Effector memory CD4-positive, alpha-beta T cell (primary cell): ENCODE measurements around the gene DIP2C.

Source experiments
- DNase-seq, 3 donors: peaks; one replicate each; pipeline ENCODE4 v3.0.0-alpha.2; 2020
- H3K27ac ChIP-seq: 2 replicates; pipeline ENCODE4 v1.7.0; 2013; ENCODE audit warnings: mild to moderate bottlenecking, low read length, moderate library complexity; ENCODE audit not compliant: insufficient read depth, poor library complexity, severe bottlenecking
- H3K27me3 ChIP-seq: replicated peaks from 2 replicates; pipeline ENCODE4 v1.7.0; 2013; ENCODE audit warnings: mild to moderate bottlenecking, low read length; ENCODE audit not compliant: insufficient read depth, control insufficient read depth, poor library complexity, severe bottlenecking
- H3K36me3 ChIP-seq: 2 replicates; pipeline ENCODE4 v1.7.0; 2013; ENCODE audit warnings: mild to moderate bottlenecking, low read length, moderate library complexity; ENCODE audit not compliant: control insufficient read depth, insufficient read depth
- H3K4me1 ChIP-seq: 2 replicates; pipeline ENCODE4 v1.7.0; 2013; ENCODE audit warnings: low read length, mild to moderate bottlenecking; ENCODE audit not compliant: control insufficient read depth, insufficient read depth, poor library complexity, severe bottlenecking
- H3K4me3 ChIP-seq: 2 replicates; pipeline ENCODE4 v1.7.0; 2013; ENCODE audit warnings: low read length, low read depth, mild to moderate bottlenecking; ENCODE audit not compliant: insufficient read depth, poor library complexity, severe bottlenecking
- H3K9me3 ChIP-seq: 2 replicates; pipeline ENCODE4 v1.7.0; 2013; ENCODE audit warnings: mild to moderate bottlenecking, low read length, moderate library complexity; ENCODE audit not compliant: control insufficient read depth
- total RNA-seq, 3 donors: gene quantifications; one replicate each; lab custom pipeline; 2026; lab: John Stamatoyannopoulos, UW

The DIP2C gene, protein sequence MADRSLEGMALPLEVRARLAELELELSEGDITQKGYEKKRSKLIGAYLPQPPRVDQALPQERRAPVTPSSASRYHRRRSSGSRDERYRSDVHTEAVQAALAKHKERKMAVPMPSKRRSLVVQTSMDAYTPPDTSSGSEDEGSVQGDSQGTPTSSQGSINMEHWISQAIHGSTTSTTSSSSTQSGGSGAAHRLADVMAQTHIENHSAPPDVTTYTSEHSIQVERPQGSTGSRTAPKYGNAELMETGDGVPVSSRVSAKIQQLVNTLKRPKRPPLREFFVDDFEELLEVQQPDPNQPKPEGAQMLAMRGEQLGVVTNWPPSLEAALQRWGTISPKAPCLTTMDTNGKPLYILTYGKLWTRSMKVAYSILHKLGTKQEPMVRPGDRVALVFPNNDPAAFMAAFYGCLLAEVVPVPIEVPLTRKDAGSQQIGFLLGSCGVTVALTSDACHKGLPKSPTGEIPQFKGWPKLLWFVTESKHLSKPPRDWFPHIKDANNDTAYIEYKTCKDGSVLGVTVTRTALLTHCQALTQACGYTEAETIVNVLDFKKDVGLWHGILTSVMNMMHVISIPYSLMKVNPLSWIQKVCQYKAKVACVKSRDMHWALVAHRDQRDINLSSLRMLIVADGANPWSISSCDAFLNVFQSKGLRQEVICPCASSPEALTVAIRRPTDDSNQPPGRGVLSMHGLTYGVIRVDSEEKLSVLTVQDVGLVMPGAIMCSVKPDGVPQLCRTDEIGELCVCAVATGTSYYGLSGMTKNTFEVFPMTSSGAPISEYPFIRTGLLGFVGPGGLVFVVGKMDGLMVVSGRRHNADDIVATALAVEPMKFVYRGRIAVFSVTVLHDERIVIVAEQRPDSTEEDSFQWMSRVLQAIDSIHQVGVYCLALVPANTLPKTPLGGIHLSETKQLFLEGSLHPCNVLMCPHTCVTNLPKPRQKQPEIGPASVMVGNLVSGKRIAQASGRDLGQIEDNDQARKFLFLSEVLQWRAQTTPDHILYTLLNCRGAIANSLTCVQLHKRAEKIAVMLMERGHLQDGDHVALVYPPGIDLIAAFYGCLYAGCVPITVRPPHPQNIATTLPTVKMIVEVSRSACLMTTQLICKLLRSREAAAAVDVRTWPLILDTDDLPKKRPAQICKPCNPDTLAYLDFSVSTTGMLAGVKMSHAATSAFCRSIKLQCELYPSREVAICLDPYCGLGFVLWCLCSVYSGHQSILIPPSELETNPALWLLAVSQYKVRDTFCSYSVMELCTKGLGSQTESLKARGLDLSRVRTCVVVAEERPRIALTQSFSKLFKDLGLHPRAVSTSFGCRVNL (N-terminal part only)
- 7.4 to 14.1 (median 9.4) reads per million in 3 donors for total RNA-seq

DNA sequence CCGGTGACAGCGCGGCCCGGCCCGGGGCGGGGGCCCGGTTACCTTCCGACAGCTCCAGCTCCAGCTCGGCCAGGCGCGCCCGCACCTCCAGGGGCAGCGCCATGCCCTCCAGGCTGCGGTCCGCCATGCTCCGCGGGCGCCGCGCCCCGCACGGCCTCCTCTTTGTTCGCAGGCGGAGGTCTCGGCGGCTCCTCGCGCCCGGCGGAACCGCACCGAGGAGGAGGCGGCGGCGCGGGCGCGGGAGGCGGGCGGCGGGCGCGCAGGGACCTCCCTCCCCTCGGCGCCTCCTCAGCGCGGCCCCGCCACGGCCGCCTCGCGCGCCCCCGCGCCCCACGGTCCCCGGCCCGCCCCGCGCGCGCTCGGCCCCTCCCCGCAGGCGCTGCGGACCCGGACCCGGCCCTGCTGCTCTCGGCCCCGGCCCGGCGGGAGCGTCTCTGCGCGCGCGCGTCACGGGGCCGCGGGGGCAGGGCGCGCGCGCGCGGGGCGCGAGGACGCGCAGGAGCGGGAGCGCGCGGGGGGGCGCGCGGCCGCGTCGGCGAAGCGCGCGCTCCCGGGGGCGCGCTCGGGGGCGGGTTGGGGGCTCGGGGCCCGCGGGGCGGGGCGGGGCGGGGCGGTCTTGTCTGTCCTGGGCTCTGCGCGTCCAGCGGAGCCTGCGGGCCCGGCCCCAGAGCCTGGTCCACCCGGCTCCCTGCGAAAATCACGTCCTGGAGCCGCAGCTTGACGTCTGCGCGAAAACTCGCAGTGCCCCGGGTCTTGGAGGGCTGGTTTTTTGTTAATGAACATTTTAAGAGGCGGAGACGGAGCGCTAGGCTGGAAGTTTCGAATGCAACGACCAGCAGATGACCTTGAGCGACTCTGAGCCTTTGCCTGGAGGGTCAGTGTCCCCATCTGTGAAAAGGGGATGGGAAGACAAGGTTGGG, at the start of gene DIP2C:
Gene DIP2C, minus strand, starts transcription at position 217 of the 920 bp plus-strand sequence. Its CDS starts 90 bp downstream, at position 127.
- H3K9me3 ChIP-seq = no peaks in the 10 kb centered on the region
- H3K4me3 ChIP-seq = no peak within 1 kb of the TSS
- H3K27ac ChIP-seq = no peak within 1 kb of the TSS
- no peaks in the 10 kb centered on the region for H3K4me1 ChIP-seq
- DNase-seq = no peak
- peaks cover 6% of the 10 kb centered on the region for H3K27me3 ChIP-seq
- no peaks in the 10 kb centered on the region for H3K36me3 ChIP-seq

- no peak for DNase-seq
- Histone ChIP-seq H3K4me1 (no peaks in the 10 kb centered on the region), H3K9me3 (no peaks in the 10 kb centered on the region), H3K27me3 (no peaks in the 10 kb centered on the region), H3K36me3 (no peaks in the 10 kb centered on the region), H3K4me3 (no peak overlapping the region), H3K27ac (no peak overlapping the region)
Measured at GRCh38 chr10:734481-734880, 45.0 kb upstream of the DIP2C start.

DNA sequence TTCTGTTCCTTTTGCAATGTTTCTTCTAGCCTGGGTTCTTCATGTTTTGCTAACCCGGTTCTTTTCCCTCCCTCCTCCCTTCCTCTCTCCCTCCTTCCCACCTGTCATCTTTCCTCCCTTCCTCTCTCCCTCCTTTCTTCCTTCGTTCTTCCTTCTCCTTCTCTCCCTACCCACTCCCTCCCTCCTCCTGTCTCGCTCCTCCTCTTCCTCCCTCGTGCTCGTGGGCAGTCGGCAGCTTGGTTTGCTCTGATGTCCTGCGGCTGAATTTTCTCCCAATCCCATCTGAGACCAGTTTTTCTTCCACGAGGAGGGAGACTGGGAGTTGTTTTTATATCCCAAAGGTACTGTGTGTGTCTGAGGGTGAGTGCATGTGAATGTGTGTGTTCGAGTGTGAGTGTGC, 43.6 kb upstream of the DIP2C start:
- no peak overlapping the region for H3K27ac ChIP-seq
- no peaks in the 10 kb centered on the region for H3K9me3 ChIP-seq
- DNase-seq = no peak
- no peak overlapping the region for H3K4me3 ChIP-seq
- H3K36me3 ChIP-seq = no peaks in the 10 kb centered on the region
- H3K4me1 ChIP-seq = no peaks in the 10 kb centered on the region
- H3K27me3 ChIP-seq = no peaks in the 10 kb centered on the region

GRCh38 chr10:729213-729612, 39.7 kb upstream of the DIP2C start:
- Histone ChIP-seq H3K27me3 (no peaks in the 10 kb centered on the region), H3K36me3 (no peaks in the 10 kb centered on the region), H3K9me3 (no peaks in the 10 kb centered on the region), H3K4me1 (no peaks in the 10 kb centered on the region), H3K27ac (no peak overlapping the region), H3K4me3 (no peak overlapping the region)
- DNase-seq = no peak

GRCh38 chr10:728603-729002, 39.1 kb upstream of the DIP2C start:
- Histone ChIP-seq H3K27me3 (no peaks in the 10 kb centered on the region), H3K9me3 (no peaks in the 10 kb centered on the region)

GRCh38 chr10:727162-727790, 37.8 kb upstream of the DIP2C start:
- no peak for DNase-seq
- Histone ChIP-seq H3K27me3 (no peaks in the 10 kb centered on the region), H3K9me3 (no peaks in the 10 kb centered on the region), H3K36me3 (no peaks in the 10 kb centered on the region), H3K27ac (no peak overlapping the region), H3K4me3 (no peak overlapping the region), H3K4me1 (no peaks in the 10 kb centered on the region)

More at GRCh38 chr10:728603-729002, 39.1 kb upstream of the DIP2C start:
- H3K4me1 ChIP-seq = no peaks in the 10 kb centered on the region
- no peak overlapping the region for H3K27ac ChIP-seq
- no peaks in the 10 kb centered on the region for H3K36me3 ChIP-seq
- DNase-seq = no peak
- H3K4me3 ChIP-seq = no peak overlapping the region

- Histone ChIP-seq H3K27me3 (no peaks in the 10 kb centered on the region), H3K27ac (no peak overlapping the region), H3K9me3 (no peaks in the 10 kb centered on the region), H3K4me1 (no peaks in the 10 kb centered on the region), H3K4me3 (no peak overlapping the region), H3K36me3 (no peaks in the 10 kb centered on the region)
- no peak for DNase-seq
Measured at GRCh38 chr10:725786-726185, 36.3 kb upstream of the DIP2C start.

DNA sequence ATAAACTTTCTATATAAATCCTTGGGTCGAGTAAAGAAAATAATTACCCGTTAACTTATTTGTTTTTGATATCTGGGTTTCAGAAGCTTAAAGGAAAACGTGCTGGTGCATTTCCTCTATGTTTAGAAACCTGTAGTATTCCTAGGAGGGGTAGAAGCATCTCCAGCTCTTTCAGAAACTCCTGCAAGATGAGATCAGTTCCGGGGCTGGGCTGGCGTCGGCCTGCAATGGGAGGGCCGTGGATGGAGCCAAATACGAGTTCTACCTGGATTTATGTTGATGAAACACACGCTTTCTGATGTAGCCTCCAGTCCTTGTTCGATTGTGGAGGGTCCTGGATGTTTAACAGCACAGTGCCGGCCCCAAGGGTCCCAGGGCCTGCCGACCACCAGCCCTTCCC, 35.8 kb upstream of the DIP2C start:
- no peak overlapping the region for H3K4me3 ChIP-seq
- no peaks in the 10 kb centered on the region for H3K27me3 ChIP-seq
- H3K27ac ChIP-seq = no peak overlapping the region
- no peaks in the 10 kb centered on the region for H3K36me3 ChIP-seq
- H3K9me3 ChIP-seq = no peaks in the 10 kb centered on the region
- no peaks in the 10 kb centered on the region for H3K4me1 ChIP-seq
- DNase-seq = no peak
